SK-N-SH treated with all-trans-retinoic acid at 6 μM for 48 hours (cell line): ENCODE data around the gene SDHB.

Experiments used
- ATAC-seq: fragments of 200-7000 bp; cut with Tn5 transposase; 3 replicates; pipeline ENCODE4 v1.9.1; 2020; ENCODE audit warnings: mild to moderate bottlenecking, moderate library complexity
- BACH2 ChIP-seq: fragments of 250-450 bp; sonication (Bioruptor Pico); IDR thresholded peaks from 2 replicates; pipeline ENCODE4 v1.9.0; 2021; ENCODE audit warnings: mild to moderate bottlenecking, borderline replicate concordance
- CREB5 ChIP-seq: fragments of 250-450 bp; sonication (Bioruptor Pico); IDR thresholded peaks from 2 replicates; pipeline ENCODE4 v1.5.1; 2020; ENCODE audit warnings: low read depth, mild to moderate bottlenecking, moderate library complexity
- CSDC2 ChIP-seq: fragments of 250-450 bp; sonication (Bioruptor Pico); IDR thresholded peaks from 2 replicates; pipeline ENCODE4 v1.5.0; 2020; ENCODE audit warnings: mild to moderate bottlenecking, moderate library complexity
- CSRNP3 ChIP-seq: fragments of 250-450 bp; sonication (Bioruptor Pico); IDR thresholded peaks from 2 replicates; pipeline ENCODE4 v1.5.1; 2021; ENCODE audit warnings: mild to moderate bottlenecking, moderate library complexity
- ESRRG ChIP-seq: fragments of 250-450 bp; sonication (Bioruptor Pico); IDR thresholded peaks from 2 replicates; pipeline ENCODE4 v1.6.1; 2021; ENCODE audit warnings: mild to moderate bottlenecking
- GLIS3 ChIP-seq: fragments of 250-450 bp; sonication (Bioruptor Pico); IDR thresholded peaks from 2 replicates; pipeline ENCODE4 v1.5.0; 2020; ENCODE audit warnings: mild to moderate bottlenecking, moderate library complexity
- ISL1 ChIP-seq: fragments of 250-450 bp; sonication (Bioruptor Pico); IDR thresholded peaks from 2 replicates; pipeline ENCODE4 v2.1.2; 2022; ENCODE audit warnings: mild to moderate bottlenecking, moderate library complexity
- POU6F1 ChIP-seq: fragments of 250-450 bp; sonication (Bioruptor Pico); IDR thresholded peaks from 2 replicates; pipeline ENCODE4 v1.8.0; 2021; ENCODE audit warnings: low read depth, mild to moderate bottlenecking, moderate library complexity, borderline replicate concordance
- PPARA ChIP-seq: fragments of 250-450 bp; sonication (Bioruptor Pico); IDR thresholded peaks from 2 replicates; pipeline ENCODE4 v1.5.0; 2020; ENCODE audit warnings: mild to moderate bottlenecking, borderline replicate concordance
- TCF4 ChIP-seq: fragments of 250-450 bp; sonication (Bioruptor Pico); IDR thresholded peaks from 2 replicates; pipeline ENCODE4 v1.8.0; 2021; ENCODE audit warnings: mild to moderate bottlenecking, moderate library complexity, borderline replicate concordance
- TSHZ2 ChIP-seq: fragments of 250-450 bp; sonication (Bioruptor Pico); IDR thresholded peaks from 2 replicates; pipeline ENCODE4 v1.5.0; 2020; ENCODE audit warnings: mild to moderate bottlenecking, moderate library complexity
- ZC3H10 ChIP-seq: fragments of 250-450 bp; sonication (Bioruptor Pico); IDR thresholded peaks from 2 replicates; pipeline ENCODE4 v1.5.1; 2021; ENCODE audit warnings: mild to moderate bottlenecking, moderate library complexity
- ZFP3 ChIP-seq: fragments of 250-450 bp; sonication (Bioruptor Pico); IDR thresholded peaks from 2 replicates; pipeline ENCODE4 v1.5.0; 2020; ENCODE audit warnings: mild to moderate bottlenecking, moderate library complexity
- ZFP30 ChIP-seq: fragments of 450-650 bp; formaldehyde crosslinking; IDR thresholded peaks from 2 replicates; pipeline ENCODE4 v1.5.0; 2022; ENCODE audit warnings: mild to moderate bottlenecking, moderate library complexity
- ZNF565 ChIP-seq: fragments of 450-650 bp; formaldehyde crosslinking; conservative IDR thresholded peaks from 2 replicates; pipeline ENCODE4 v1.5.0; 2020; ENCODE audit warnings: low read depth, mild to moderate bottlenecking, moderate library complexity
- ZNF70 ChIP-seq: fragments of 450-650 bp; formaldehyde crosslinking; IDR thresholded peaks from 2 replicates; pipeline ENCODE4 v1.5.0; 2020; ENCODE audit warnings: mild to moderate bottlenecking, moderate library complexity
- ZNF8 ChIP-seq: fragments of 450-650 bp; formaldehyde crosslinking; IDR thresholded peaks from 2 replicates; pipeline ENCODE4 v1.5.0; 2020; ENCODE audit warnings: mild to moderate bottlenecking, moderate library complexity

The SDHB gene

GRCh38 chr1:17067465-17068240 is 13.8 kb upstream of the SDHB start:
- ATAC-seq, result no peak
- TF ChIP-seq GLIS3 (CRISPR knock-in tag) (no peak), CSRNP3 (no peak)

- ATAC-seq, result no peak
- TF ChIP-seq ZNF8 (CRISPR knock-in tag) (no peak), CSDC2 (no peak), TSHZ2 (CRISPR knock-in tag) (no peak), ZC3H10 (CRISPR knock-in tag) (no peak)
- TF ChIP-seq, all 23 proteins: peak for 0
Observed at GRCh38 chr1:17067069-17067426, 13.2 kb upstream of the SDHB start.

GRCh38 chr1:17066361-17067068 is 12.7 kb upstream of the SDHB start:
- ATAC-seq, result no peak
- TF ChIP-seq BACH2 (CRISPR knock-in tag) (no peak), PPARA (CRISPR knock-in tag) (no peak), CSDC2 (no peak), GLIS3 (CRISPR knock-in tag) (no peak), POU6F1 (no peak), ZNF8 (CRISPR knock-in tag) (no peak), ZFP3 (no peak), CREB5 (CRISPR knock-in tag) (no peak), ISL1 (no peak), TCF4 (CRISPR knock-in tag) (no peak), ZNF565 (CRISPR knock-in tag) (no peak), ESRRG (CRISPR knock-in tag) (no peak), TSHZ2 (CRISPR knock-in tag) (no peak), ZFP30 (CRISPR knock-in tag) (no peak), ZNF70 (CRISPR knock-in tag) (no peak), CSRNP3 (no peak)
- TF ChIP-seq, all 23 proteins: peak for 0
